Measurements from ENCODE around the gene STXBP5.

GRCh38 chr6:147177286-147177685 is 26.9 kb upstream of the STXBP5 start:
- TF ChIP-seq CTCF (IDR thresholded peaks at IDR 0.05) = no peak
- no peak for TF ChIP-seq EP300 (IDR thresholded peaks at IDR 0.05)

All from ovary (tissue), 3 donors.